Testis (tissue), 3 donors: ENCODE measurements around the gene CARD19. TPM values are rescaled to one million over a fixed set of nuclear protein-coding genes. Genes with fewer than 3 reads are reported as not detected.

Experiments used
- DNase-seq: peaks from one replicate; pipeline ENCODE4 v3.0.0-alpha.2; 2019
- H3K27ac ChIP-seq, 2 donors: fragments of 200-600 bp; sonication (generic); one replicate each; pipeline ENCODE4 v1.5.1; 2019
- H3K27me3 ChIP-seq: fragments of 200-600 bp; sonication (generic); one replicate; pipeline ENCODE4 v1.5.1; 2019
- H3K36me3 ChIP-seq: fragments of 200-600 bp; sonication (generic); one replicate; pipeline ENCODE4 v1.5.1; 2017; ENCODE audit warnings: low read depth; ENCODE audit errors: missing control alignments
- H3K4me1 ChIP-seq: fragments of 200-600 bp; sonication (generic); one replicate; pipeline ENCODE4 v1.5.1; 2019
- H3K4me3 ChIP-seq, 2 donors: fragments of 200-600 bp; sonication (generic); one replicate each; pipeline ENCODE4 v1.5.1; 2017 to 2019
- H3K9me3 ChIP-seq: fragments of 200-600 bp; sonication (generic); one replicate; pipeline ENCODE4 v1.5.1; 2017
- CTCF ChIP-seq, 3 experiments: fragments of 450-650 bp in 2 of 3; fragments of 200-600 bp in 1 of 3; sonication (generic) in 1 of 3; IDR thresholded peaks; one replicate each; pipeline ENCODE4 v1.5.1; 2016 to 2019; ENCODE audit warnings: antibody characterized with exemption in 3 of 3, mild to moderate bottlenecking in 2 of 3, moderate library complexity in 1 of 3
- POLR2A ChIP-seq: fragments of 450-650 bp; IDR thresholded peaks from one replicate; pipeline ENCODE4 v1.6.1; 2017; ENCODE audit warnings: antibody characterized with exemption, mild to moderate bottlenecking, moderate library complexity
- WGBS, 2 donors: methylation state at CpG; one replicate each; pipeline ENCODE4 v1.1.5; 2018; 5-methylcytosine and 5-hydroxymethylcytosine counted together
- intact Hi-C: fragments of 100-400 bp; cut with DNase I; formaldehyde crosslinking; loops from one replicate; pipeline ENCODE4 v1.15.1; 2023; ENCODE audit warnings: low total_unique reads
- polyA plus RNA-seq: library from polyadenylated mRNA; stranded (reverse); fragments of 350-450 nt; fragmentation: Illumina TruSeq; extraction: RNeasy Lipid Tissue Mini Kit (QIAGEN cat#74804); gene quantifications from one replicate; pipeline ENCODE4 v1.2.3, GENCODE V29; 2014; ENCODE audit warnings: low read depth, low replicate concordance; ENCODE audit not compliant: insufficient read depth
- total RNA-seq, 2 donors: library from RNA; depleted of rRNA; stranded (reverse); fragments of >200 nt; gene quantifications; one replicate each; pipeline ENCODE4 v1.2.3, GENCODE V29; 2016

The CARD19 gene
- total and polyA plus RNA-seq, 3 donors from 2014 or later = 99.4 to 147 (median 138) TPM

DNA sequence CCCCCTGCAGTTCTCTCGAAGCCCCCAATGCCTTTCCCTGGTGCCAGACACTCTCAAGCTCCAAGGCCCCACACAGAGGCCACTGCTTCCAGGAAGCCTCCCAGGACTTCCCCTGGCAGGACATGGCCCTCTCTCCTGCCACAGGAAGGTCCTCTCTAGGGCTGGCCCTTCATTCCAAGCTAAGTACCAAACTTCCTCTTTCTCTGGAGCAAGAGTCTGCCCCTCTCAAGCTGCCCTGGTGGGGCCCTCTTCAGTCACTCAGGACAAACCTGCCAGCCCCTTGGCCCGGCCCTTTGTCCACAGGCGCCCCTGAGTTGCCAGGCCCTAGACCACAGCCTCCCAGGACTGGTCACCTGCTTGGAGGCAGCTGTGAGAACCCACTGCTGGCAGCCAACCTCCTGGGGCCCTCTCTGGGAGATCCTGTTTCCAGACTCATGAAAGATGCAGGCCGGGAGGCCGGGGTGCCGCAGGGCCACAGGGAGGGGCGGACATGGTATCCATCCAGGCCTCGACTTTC is 31.4 kb downstream of the CARD19 start:
- H3K4me1 ChIP-seq = peaks cover 60% of the 10 kb centered on the region
- no peaks in the 10 kb centered on the region for H3K27me3 ChIP-seq
- intact Hi-C loops = no loop called here
- WGBS, 2 donors = 54 to 61% methylated on average over 5 to 8 of the region's 8 CpGs
- DNase-seq = no peak
- peak overlapping the region; percentile 44 to 67 for H3K27ac ChIP-seq
- no peaks in the 10 kb centered on the region for H3K36me3 ChIP-seq
- TF ChIP-seq POLR2A (no peak), CTCF (IDR thresholded peaks at IDR 0.05) (no peak)
- no peaks in the 10 kb centered on the region for H3K9me3 ChIP-seq
- H3K4me3 ChIP-seq = no peak overlapping the region

DNA sequence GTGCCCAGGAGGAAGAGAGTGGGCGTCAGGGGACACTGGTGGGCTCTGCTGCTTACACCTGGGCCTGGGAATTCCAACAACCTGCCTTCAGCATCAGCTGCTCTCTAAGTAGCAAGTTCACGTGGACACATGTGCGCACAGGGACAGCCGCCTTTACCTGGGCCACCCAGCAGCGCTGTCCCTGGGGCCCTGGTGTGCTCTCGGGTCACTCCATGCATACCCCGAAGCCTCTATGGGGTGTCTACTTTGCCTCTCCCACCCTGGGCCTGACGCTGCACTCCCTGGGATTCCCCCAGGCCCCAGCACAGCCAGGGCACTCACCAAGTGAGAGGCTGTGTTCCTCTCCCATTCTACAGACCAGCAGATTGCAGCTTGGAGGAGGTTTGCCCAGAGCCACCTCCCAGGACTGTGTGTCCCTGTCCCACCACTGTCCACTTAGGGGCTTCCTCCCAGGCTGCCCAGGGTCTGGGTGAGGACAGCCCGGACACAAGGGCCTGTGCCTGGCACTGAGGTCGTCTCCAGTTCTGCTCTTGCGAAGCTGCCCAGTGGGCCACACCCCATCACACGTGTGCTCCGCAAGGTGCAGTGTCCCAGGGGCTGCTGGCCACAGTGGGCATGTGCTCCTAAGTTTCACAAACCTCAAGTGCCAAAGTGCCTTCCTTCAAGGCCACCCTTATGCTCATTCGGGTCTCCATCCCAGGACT is 32.1 kb downstream of the CARD19 start:
- no peaks in the 10 kb centered on the region for H3K36me3 ChIP-seq
- 71 to 77% methylated on average over 5 to 13 of the region's 14 CpGs for WGBS, 2 donors
- intact Hi-C loops = no loop called here

GRCh38 chr9:93128715-93129224 is 32.8 kb downstream of the CARD19 start:
- Histone ChIP-seq H3K4me3 (no peak overlapping the region), H3K4me1 (peaks cover 70% of the 10 kb centered on the region), H3K36me3 (no peaks in the 10 kb centered on the region), H3K27ac (peak overlapping the region in 1 of 2 donors; percentile 97), H3K9me3 (no peaks in the 10 kb centered on the region), H3K27me3 (no peaks in the 10 kb centered on the region)
- TF ChIP-seq POLR2A (no peak), CTCF (IDR thresholded peaks at IDR 0.05) (no peak)
- WGBS, 2 donors = 71 to 73% methylated on average over 9 to 10 of the region's 10 CpGs
- no peak for DNase-seq
- intact Hi-C loops = no loop called here

More for the DNA sequence above, 32.1 kb downstream of the CARD19 start:
- H3K4me3 ChIP-seq = no peak overlapping the region
- no peaks in the 10 kb centered on the region for H3K27me3 ChIP-seq
- no peak for DNase-seq
- H3K4me1 ChIP-seq = peaks cover 68% of the 10 kb centered on the region
- H3K27ac ChIP-seq = peak overlapping the region; percentile 44 to 97
- H3K9me3 ChIP-seq = no peaks in the 10 kb centered on the region
- TF ChIP-seq CTCF (IDR thresholded peaks at IDR 0.05) = no peak
- TF ChIP-seq POLR2A = no peak

DNA sequence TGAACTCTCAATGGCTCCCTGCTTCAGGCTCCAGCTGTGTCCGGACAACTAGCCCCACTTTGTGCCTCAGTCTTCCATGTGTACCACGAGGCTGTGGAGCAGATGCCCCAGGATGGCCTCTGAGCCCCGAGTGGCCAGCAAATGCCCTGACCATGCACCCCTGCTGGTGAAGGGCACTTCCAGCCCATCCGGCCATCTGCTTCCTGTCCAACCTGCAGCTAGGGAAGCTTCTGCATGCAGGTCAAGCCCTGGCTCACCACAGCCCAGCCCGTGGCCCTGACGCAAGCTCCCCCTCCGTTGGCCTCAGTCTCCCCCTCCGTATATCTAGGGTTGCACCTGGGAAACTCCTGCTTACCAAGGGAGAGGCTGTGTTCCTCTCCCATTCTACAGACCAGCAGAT is 33.3 kb downstream of the CARD19 start:
- 33 to 42% methylated on average over 1 to 8 of the region's 8 CpGs for WGBS, 2 donors
- no peaks in the 10 kb centered on the region for H3K36me3 ChIP-seq
- intact Hi-C loops = no loop called here
- no peak for DNase-seq
- peak overlapping the region; percentile 96 to 97 for H3K27ac ChIP-seq
- no peaks in the 10 kb centered on the region for H3K27me3 ChIP-seq
- peaks cover 70% of the 10 kb centered on the region for H3K4me1 ChIP-seq
- no peaks in the 10 kb centered on the region for H3K9me3 ChIP-seq
- no peak overlapping the region for H3K4me3 ChIP-seq
- no peak for TF ChIP-seq POLR2A
- no peak for TF ChIP-seq CTCF (IDR thresholded peaks at IDR 0.05)
